AG09319 (cell line): Measurements from ENCODE around the gene CLUH.

Source experiments
- DNase-seq: peaks from one replicate; pipeline ENCODE4 v3.0.0-alpha.2; 2010; ENCODE audit warnings: low read depth; ENCODE audit errors: extremely low read depth
- TF ChIP-seq, protein P1 (sequence below): IDR thresholded peaks from 2 replicates; pipeline ENCODE4 v1.5.1; 2011; ENCODE audit warnings: low read depth, mild to moderate bottlenecking, inconsistent platforms, low read length, moderate library complexity

Gene CLUH

GRCh38 chr17:2730764-2731353 lies 19.3 kb upstream of the CLUH start:
- no peak for DNase-seq
- TF ChIP-seq, protein P1, sequence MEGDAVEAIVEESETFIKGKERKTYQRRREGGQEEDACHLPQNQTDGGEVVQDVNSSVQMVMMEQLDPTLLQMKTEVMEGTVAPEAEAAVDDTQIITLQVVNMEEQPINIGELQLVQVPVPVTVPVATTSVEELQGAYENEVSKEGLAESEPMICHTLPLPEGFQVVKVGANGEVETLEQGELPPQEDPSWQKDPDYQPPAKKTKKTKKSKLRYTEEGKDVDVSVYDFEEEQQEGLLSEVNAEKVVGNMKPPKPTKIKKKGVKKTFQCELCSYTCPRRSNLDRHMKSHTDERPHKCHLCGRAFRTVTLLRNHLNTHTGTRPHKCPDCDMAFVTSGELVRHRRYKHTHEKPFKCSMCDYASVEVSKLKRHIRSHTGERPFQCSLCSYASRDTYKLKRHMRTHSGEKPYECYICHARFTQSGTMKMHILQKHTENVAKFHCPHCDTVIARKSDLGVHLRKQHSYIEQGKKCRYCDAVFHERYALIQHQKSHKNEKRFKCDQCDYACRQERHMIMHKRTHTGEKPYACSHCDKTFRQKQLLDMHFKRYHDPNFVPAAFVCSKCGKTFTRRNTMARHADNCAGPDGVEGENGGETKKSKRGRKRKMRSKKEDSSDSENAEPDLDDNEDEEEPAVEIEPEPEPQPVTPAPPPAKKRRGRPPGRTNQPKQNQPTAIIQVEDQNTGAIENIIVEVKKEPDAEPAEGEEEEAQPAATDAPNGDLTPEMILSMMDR, result no peak

- DNase-seq, result no peak
- TF ChIP-seq, protein P1, result no peak; the same call in 1 of the 2 replicates
Measured at GRCh38 chr17:2724784-2725164, 13.2 kb upstream of the CLUH start.

- no peak for DNase-seq
Measured at GRCh38 chr17:2723997-2724783, 12.6 kb upstream of the CLUH start.

GRCh38 chr17:2723505-2723996 lies 12.0 kb upstream of the CLUH start:
- TF ChIP-seq, protein P1, result no peak
- DNase-seq, result no peak

More at GRCh38 chr17:2723997-2724783, 12.6 kb upstream of the CLUH start:
- TF ChIP-seq, protein P1, result no peak

DNA sequence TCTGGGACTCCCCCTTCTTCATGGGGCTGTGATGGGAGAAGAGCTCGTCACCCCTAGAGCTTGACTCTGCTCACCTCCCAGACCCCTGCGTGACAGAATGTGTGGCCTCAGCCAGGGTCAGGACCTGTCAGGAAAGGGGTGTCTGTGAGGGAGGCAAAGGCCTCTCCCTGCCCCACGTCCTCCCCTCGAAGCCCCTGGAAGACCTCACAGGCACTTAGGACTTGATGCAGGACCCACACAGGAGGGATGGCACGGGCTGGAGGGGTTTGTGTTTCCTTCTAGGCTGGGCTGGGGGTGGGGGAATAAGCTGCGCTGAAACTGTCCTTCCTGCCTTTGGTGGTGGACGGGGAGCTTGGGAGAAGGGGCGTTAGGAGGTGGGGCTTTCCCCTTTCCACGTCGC lies 11.0 kb upstream of the CLUH start:
- no peak for DNase-seq
- TF ChIP-seq, protein P1, result no peak

DNA sequence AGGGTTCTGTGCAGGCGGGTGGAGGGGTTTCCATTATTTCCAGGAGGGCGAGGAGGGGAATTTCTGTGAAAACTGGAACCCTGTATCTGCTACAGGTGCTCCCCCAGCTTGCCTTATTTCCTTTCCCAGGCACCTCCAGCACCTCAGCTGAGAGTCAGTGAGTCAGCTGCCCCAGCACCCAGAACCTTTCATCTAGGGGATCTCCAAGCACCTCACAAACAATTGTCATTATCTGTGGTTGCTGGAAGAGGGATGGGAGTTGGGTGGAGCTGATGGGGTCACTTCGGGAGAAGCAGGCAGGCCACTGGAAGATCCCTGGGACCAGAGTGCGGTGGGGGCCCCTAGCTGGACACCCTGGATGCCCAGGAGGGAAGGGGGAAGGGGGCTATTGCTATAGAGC lies 10.0 kb upstream of the CLUH start:
- no peak for DNase-seq
- TF ChIP-seq, protein P1, result no peak

- TF ChIP-seq, protein P1, result no peak
- no peak for DNase-seq
Measured at GRCh38 chr17:2719861-2720260, 8.3 kb upstream of the CLUH start.
